Testis (tissue), 3 donors: ENCODE measurements around the gene PDGFC. TPM values are rescaled to one million over a fixed set of nuclear protein-coding genes. Genes with fewer than 3 reads are reported as not detected.
A peak's percentile ranks its signal among the peaks of the same experiment; 100 is the strongest.

Experiments
- DNase-seq: peaks from one replicate; pipeline ENCODE4 v3.0.0-alpha.2; 2019
- H3K27ac ChIP-seq, 2 donors: fragments of 200-600 bp; sonication (generic); one replicate each; pipeline ENCODE4 v1.5.1; 2019
- H3K27me3 ChIP-seq: fragments of 200-600 bp; sonication (generic); one replicate; pipeline ENCODE4 v1.5.1; 2019
- H3K36me3 ChIP-seq: fragments of 200-600 bp; sonication (generic); one replicate; pipeline ENCODE4 v1.5.1; 2017; ENCODE audit warnings: low read depth; ENCODE audit errors: missing control alignments
- H3K4me1 ChIP-seq: fragments of 200-600 bp; sonication (generic); one replicate; pipeline ENCODE4 v1.5.1; 2019
- H3K4me3 ChIP-seq, 2 donors: fragments of 200-600 bp; sonication (generic); one replicate each; pipeline ENCODE4 v1.5.1; 2017 to 2019
- H3K9me3 ChIP-seq: fragments of 200-600 bp; sonication (generic); one replicate; pipeline ENCODE4 v1.5.1; 2017
- CTCF ChIP-seq, 3 experiments: fragments of 450-650 bp in 2 of 3; fragments of 200-600 bp in 1 of 3; sonication (generic) in 1 of 3; IDR thresholded peaks; one replicate each; pipeline ENCODE4 v1.5.1; 2016 to 2019; ENCODE audit warnings: antibody characterized with exemption in 3 of 3, mild to moderate bottlenecking in 2 of 3, moderate library complexity in 1 of 3
- POLR2A ChIP-seq: fragments of 450-650 bp; IDR thresholded peaks from one replicate; pipeline ENCODE4 v1.6.1; 2017; ENCODE audit warnings: antibody characterized with exemption, mild to moderate bottlenecking, moderate library complexity
- WGBS, 2 donors: methylation state at CpG; one replicate each; pipeline ENCODE4 v1.1.5; 2018; 5-methylcytosine and 5-hydroxymethylcytosine counted together
- intact Hi-C: fragments of 100-400 bp; cut with DNase I; formaldehyde crosslinking; loops from one replicate; pipeline ENCODE4 v1.15.1; 2023; ENCODE audit warnings: low total_unique reads
- polyA plus RNA-seq: library from polyadenylated mRNA; stranded (reverse); fragments of 350-450 nt; fragmentation: Illumina TruSeq; extraction: RNeasy Lipid Tissue Mini Kit (QIAGEN cat#74804); gene quantifications from one replicate; pipeline ENCODE4 v1.2.3, GENCODE V29; 2014; ENCODE audit warnings: low read depth, low replicate concordance; ENCODE audit not compliant: insufficient read depth
- total RNA-seq, 2 donors: library from RNA; depleted of rRNA; stranded (reverse); fragments of >200 nt; gene quantifications; one replicate each; pipeline ENCODE4 v1.2.3, GENCODE V29; 2016

The PDGFC gene
- total and polyA plus RNA-seq, 3 donors from 2014 or later: 7.8 to 13.8 (median 9.4) TPM

DNA sequence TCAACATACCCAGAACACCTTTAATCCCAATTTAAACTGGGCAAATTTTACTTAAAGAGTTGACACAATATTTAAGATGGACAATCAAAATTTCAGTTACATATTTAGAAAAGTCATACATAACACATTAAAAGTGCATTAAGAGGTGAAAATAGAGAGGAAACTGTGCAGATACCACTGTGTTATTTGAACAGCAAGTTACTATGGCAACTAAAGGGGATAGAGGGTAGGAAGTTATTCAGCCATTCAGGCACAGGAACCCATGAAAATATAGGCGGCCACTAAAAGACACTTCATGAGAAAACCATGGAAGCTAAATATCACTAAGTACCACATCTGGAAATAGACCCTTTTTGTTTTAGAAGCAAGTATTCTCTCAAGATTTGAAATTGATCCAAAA is 75.1 kb downstream of the PDGFC start:
- DNase-seq: no peak
- no peaks in the 10 kb centered on the region for H3K27me3 ChIP-seq
- intact Hi-C loops: no loop called here
- H3K4me1 ChIP-seq: no peaks in the 10 kb centered on the region
- no peak for TF ChIP-seq CTCF (IDR thresholded peaks at IDR 0.05)
- TF ChIP-seq POLR2A: no peak
- H3K27ac ChIP-seq: no peak overlapping the region
- no peaks in the 10 kb centered on the region for H3K36me3 ChIP-seq
- no peak overlapping the region for H3K4me3 ChIP-seq
- no peaks in the 10 kb centered on the region for H3K9me3 ChIP-seq
- WGBS, 2 donors: 79 to 84% methylated on average over 1 of the region's 1 CpG

DNA sequence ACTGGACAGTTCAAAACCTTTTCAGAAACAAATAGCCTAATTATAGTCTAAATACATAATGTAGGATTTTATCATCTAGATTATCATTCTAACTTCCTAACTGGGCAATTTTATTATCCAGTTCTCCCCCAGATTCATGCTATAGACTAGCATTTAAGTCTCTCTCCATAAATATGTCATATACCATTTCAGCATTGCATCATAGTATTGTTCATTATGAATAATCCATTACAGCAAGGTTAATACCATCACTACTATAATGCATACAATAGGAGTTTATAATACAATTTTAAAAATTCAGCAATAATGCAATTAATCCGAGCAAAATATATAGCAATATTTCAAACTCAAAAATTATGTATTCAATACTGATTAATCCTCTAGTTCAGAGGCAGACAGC is 77.4 kb downstream of the PDGFC start:
- DNase-seq: no peak
- intact Hi-C loops: no loop called here
- H3K4me3 ChIP-seq: no peak overlapping the region
- H3K4me1 ChIP-seq: no peaks in the 10 kb centered on the region
- no peaks in the 10 kb centered on the region for H3K27me3 ChIP-seq
- 81 to 93% methylated on average over 1 of the region's 1 CpG for WGBS, 2 donors
- H3K9me3 ChIP-seq: no peaks in the 10 kb centered on the region
- H3K27ac ChIP-seq: no peak overlapping the region
- H3K36me3 ChIP-seq: no peaks in the 10 kb centered on the region
- TF ChIP-seq POLR2A: no peak
- no peak for TF ChIP-seq CTCF (IDR thresholded peaks at IDR 0.05)

DNA sequence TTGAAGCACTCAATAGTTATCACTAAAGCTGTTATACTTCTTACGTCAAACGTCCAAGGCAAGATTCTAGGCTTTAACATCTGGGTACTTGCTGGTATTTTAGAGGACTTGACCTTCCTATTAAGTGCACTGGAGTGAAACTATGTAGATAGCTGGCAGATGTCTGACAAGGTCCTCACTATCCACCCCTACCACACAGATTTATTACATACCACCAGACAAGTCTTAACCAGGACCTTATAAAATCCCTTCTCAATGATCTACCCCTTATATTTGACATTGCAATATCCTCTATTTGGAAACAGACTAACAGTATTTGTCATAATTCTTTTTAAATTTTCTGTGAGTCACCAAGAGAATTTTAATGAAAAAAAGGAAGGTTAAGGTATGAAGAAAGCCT is 78.8 kb downstream of the PDGFC start:
- Histone ChIP-seq H3K27me3 (no peaks in the 10 kb centered on the region), H3K27ac (no peak overlapping the region), H3K4me3 (no peak overlapping the region), H3K36me3 (no peaks in the 10 kb centered on the region), H3K4me1 (no peaks in the 10 kb centered on the region), H3K9me3 (no peaks in the 10 kb centered on the region)
- 64 to 87% methylated on average over 2 of the region's 2 CpGs for WGBS, 2 donors
- no peak for TF ChIP-seq CTCF (IDR thresholded peaks at IDR 0.05)
- no peak for TF ChIP-seq POLR2A
- no peak for DNase-seq
- intact Hi-C loops: no loop called here

- 86 to 91% methylated on average over 8 of the region's 8 CpGs for WGBS, 2 donors
- intact Hi-C loops: no loop called here
- no peaks in the 10 kb centered on the region for H3K4me1 ChIP-seq
- peak; percentile 18 for DNase-seq
- H3K36me3 ChIP-seq: no peaks in the 10 kb centered on the region
- H3K4me3 ChIP-seq: no peak overlapping the region
- H3K9me3 ChIP-seq: no peaks in the 10 kb centered on the region
- no peak for TF ChIP-seq CTCF (IDR thresholded peaks at IDR 0.05)
- no peaks in the 10 kb centered on the region for H3K27me3 ChIP-seq
- no peak overlapping the region for H3K27ac ChIP-seq
These were observed 81.7 kb downstream of the PDGFC start for GRCh38 chr4:156889616-156890594.

GRCh38 chr4:156888762-156889161 is 82.8 kb downstream of the PDGFC start:
- no peak overlapping the region for H3K4me3 ChIP-seq
- no peak for TF ChIP-seq POLR2A
- TF ChIP-seq CTCF (IDR thresholded peaks at IDR 0.05): no peak
- H3K36me3 ChIP-seq: no peaks in the 10 kb centered on the region
- DNase-seq: no peak
- H3K27ac ChIP-seq: no peak overlapping the region
- H3K9me3 ChIP-seq: no peaks in the 10 kb centered on the region
- intact Hi-C loops: no loop called here
- 88 to 94% methylated on average over 3 of the region's 3 CpGs for WGBS, 2 donors
- no peaks in the 10 kb centered on the region for H3K4me1 ChIP-seq
- no peaks in the 10 kb centered on the region for H3K27me3 ChIP-seq
